ENCODE data around the gene FERMT1.
"Not testable (repeated sequence)": the region's sequence is repeated elsewhere in the genome, so short reads cannot be mapped to it uniquely, and the experiment has no call there.

Gene FERMT1

DNA sequence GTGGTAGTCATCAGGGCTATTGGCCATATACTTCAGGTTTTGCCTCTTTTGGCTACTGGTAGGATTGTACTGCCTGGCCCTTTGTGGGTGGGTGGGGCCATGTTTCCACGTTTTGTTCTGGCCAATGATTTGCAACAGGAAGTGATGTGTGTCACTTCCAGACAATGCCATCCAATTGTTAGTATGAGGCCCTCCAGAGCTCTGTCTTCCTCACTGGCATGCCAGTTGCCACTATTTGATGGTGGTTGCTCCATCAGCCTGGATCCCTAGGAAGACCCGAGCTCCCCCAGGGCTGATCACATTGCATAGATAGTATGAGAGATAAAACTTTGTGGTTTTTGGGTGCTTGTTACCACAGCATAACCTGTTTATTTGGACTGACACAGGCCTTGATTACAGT lies 61.3 kb downstream of the FERMT1 start:
- no peak for DNase-seq

DNA sequence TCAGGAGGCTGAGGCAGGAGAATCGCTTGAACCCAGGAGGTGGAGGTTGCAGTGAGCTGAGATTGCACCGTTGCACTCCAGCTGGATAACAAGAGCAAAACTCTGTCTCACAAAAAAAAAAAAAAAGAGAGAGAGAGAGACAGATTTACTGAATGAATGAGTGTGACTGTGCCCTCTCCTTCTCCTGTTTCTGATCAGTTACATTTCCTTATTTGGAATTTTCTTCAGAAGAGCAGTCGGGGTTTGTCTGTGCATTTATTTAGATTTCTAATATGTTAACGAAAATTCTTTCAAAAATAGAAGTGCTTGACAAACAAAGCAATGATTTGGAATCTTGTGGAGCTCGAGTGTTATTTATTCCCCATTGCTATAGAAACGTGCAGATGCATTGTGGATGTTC lies 62.6 kb downstream of the FERMT1 start:
- no peak for DNase-seq

DNA sequence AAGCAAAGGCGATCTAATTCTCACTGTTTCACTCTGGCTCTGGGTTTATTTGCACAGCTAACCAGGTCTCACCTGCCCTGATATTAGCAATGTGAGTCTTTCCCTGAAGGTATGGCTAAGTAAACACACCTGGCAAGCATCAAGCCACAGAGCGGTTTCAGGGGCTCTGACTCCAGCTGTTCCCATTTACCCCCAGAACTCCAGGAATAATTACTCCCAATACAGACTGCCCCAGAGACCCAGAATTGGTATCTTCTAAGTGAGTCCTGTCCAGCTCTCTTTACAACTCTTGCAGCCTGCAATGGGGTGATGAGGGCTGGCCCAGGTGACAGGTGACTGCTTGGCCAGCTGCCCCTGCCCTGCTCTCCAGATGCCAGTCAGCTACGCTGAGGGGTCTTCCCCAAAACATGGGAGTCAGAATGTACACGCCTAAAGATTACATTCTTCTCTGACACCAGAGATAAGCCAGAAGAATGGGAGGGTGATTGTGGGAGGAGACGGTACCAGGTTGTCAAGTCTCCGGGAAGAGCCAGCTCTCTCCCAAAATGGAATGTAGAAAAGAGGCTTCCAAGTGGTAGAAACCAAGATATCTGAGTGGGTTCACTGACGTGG lies 64.0 kb downstream of the FERMT1 start:
- no peak for DNase-seq

DNA sequence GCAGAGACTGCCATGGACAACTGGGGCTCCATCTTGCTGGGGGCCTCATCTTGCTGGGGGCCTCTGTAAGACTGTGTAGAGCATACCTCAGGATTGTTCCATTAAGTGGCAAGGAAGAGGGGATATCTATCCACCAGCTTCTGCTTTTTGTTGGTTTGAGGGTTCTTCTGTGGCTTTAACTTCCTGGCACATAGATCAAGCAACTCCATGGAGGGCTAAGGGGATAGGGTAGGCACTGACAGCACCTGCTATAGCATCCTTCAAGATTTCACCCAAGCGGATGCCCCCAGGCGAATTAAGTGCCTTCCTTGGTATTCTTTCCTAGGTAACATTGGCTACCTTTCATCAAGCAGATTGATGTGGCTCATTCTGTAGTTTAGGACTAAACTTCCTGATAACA lies 65.1 kb downstream of the FERMT1 start:
- DNase-seq = no peak

DNA sequence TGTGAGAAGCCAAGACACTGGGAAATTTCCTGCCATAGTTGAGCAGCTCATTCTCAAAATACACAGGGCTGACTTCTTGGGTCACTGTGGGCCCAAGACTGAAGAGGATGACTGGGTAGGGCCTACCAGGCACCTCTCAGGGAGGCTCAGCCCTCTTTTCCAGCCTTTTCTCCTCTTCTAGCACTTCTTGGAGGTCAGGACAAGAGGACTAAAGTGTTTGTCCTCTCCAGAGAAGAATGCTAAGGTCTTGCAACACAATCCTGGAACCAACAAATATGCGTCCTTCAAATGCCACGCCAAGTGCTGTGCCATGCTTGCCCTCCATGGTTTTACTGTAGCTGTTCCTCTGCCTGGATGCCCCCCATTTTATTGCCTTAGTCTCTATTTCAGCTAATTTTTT lies 65.7 kb downstream of the FERMT1 start:
- DNase-seq = no peak

DNA sequence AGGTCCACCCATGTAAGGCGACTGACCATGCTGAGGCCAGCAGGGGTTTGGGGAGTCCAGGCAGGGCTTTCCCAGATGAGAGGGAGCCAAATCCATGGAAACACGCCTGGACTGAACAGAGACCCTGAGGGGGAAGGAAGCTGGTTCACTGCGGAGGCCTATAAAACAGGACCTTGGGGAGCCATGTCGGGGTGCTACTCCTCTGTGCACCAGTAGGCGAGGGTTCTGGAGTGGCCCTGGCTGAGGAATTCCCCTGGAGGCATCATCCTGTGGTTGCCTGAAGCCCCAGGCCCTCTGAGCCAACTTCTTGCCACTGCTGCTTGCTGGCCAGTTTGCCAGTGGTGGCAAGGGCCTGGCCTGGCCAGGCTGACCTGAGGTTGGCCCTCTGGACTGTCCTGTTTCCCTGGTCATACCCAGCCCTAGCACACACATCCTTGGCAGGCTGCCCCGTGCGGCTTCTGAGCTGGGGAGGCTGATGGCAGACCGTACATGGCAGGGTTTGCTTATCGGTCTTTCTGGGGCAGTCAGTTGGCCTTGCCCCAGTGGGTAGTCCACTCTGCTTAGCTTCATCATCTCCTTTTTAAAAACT lies 66.8 kb downstream of the FERMT1 start:
- no peak for DNase-seq

DNA sequence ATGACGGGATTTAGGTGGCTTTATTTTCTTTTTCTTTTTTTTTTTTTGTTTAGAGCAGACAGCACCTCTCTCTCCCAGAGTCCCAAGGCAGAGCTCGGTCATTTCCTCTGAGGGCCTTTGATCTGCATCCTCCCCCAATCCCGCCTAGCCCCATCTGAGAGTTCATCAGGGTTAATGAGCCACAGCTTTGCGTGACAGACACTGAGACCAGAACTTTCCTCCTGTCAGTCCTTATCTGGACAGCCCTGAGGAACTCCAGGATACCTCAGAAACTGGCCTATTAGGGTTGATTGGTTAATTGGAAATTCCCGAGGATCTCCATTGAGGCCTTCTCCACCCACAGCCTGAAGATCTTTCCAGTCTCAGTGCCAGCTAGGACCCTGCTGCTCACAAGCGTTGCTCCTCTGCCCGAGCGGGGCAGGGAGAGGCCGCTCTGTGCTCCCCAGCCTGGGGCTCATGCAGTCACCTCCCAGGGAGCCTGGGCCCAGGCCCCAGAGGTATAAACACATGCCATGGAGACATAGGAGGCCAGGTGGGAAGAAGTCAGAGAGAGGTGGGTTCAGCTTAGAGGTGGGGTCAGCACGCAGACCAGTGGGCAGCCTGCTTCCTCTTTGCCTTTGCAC lies 67.6 kb downstream of the FERMT1 start:
- no peak for DNase-seq

DNA sequence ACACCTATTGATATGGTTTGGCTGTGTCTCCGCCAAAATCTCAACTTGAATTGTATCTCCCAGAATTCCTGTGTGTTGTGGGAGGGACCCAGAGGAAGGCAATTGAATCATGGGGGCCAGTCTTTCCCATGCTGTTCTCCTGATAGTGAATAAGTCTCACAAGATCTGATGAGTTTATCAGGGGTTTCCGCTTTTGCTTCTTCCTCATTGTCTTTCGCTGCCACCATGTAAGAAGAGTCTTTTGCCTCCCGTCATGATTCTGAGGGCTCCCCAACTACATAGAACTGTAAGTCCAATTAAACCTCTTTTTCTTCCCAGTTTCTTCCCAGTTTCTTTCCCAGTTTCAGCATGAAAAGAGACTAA lies 68.2 kb downstream of the FERMT1 start:
- not testable (repeated sequence) for DNase-seq

DNA sequence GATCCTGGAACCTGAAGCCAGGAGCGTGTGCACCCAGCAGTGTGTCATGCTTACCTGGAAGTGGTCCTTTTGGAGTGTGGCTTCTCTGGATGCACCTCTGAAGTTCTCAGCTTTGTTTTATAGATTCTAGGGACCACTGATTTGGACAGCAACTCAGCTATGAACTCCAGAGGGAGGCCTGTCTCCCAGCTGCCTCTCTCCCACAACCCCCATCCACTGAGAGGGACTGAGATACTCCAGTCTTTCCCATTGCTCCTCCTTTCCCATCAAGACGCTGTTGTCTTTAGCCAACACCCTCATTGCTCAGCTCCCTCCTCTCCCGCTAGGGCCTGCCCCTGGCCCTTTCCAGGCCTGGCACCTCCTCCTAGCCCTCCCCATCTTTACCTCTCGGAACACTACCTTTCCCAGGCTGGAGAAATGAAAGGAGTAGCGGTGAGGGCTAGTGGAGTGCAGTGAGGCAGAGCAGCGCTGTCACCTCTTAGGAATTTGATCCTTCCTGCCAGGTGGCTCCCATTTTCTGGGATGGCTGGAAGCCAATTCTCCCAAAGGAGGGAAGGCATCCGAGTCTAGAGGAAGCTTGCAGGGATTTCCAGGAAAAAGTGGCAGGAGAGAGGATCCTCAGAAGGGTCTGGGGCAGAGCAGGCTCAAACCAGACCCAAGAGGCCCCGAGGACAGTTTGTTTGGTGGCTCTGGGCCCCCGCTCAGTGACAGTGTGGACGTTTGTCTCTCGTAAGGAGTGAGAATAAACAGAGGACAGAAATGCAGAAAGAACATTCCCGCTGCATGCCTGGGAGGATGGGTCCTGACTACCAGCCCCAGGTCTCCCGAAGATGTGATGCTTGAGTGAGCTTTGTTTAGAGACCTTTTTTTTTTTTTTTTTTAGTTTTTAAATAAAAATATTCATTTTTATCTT lies 68.8 kb downstream of the FERMT1 start, which contains the start of gene LRRN4:
Gene LRRN4 (minus strand): TSS at position 285 of the 913 bp plus-strand sequence. CDS start 1,261 bp downstream, outside the sequence.
- DNase-seq = peak; percentile 65

DNA sequence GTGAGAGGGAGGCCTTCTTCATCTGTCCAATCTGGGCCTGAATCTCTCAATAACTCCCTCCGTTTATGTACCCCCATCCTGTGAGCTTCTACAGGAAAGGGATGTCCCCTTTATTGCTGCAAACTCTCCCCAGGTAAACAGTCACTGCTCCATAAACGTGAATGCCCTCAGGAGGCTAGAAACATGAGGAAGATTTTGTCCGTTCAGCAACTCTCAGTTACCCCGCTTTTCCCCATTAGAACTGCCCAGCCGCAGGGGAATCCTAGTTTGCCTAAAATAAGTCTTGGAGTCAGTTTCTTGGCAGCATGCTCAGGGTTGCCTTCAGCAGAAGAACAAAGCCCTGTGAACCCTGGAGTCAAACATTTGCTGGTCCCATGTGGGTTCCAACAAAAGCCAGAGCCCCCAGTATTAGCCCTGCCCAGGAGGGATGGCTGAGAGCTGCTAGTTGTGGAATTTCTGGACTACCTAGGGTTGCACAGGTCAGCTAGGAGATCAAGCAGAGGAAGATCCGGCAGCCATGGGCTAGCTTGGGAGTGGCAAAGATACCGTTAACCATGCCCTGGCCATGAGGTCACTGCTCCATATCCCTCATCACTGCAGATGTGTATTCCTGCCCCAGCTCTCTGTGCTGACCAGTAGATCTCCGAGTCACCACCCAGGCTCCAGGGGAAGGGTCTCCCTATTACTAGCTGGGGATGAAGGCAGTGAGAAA lies 69.6 kb downstream of the FERMT1 start:
- DNase-seq = no peak

DNA sequence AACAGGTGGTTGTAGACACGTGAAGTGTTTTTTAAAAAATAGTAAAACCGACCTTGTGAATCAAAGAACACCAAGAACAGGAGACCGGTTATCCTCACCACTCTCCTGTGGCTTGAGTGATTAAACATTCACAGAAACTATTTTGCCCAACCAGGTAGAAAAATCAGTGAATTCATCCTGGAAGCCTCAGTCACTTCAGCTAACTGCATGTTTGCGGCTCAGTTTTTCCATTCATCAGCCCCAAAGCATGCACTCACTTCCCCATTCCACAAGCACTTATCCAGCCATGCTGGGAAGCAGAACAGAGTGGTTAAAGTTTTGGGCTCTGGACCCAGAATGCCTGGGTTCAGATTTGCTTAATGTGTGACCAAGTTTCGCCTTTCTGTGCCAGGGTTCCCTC lies 71.3 kb downstream of the FERMT1 start:
- peak; percentile 80 for DNase-seq

DNA sequence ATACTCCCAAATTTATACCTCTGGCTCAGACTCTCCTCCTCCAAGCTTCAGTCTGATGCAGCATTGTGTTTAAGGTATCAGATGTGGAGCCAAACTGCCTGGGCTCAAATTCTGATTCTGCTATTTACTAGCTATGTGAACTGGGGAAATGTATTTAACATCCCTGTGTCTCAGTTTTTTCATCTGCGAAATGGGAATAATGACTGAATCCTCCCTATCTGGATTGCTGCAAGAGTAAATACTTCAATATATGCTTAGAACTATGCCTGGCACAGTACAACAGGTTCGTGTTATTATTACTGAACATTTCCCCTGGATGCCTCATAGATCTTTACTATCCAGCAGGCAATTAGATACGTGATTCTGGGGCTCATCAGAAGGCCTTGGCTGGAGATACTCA lies 74.4 kb downstream of the FERMT1 start:
- no peak for DNase-seq

DNA sequence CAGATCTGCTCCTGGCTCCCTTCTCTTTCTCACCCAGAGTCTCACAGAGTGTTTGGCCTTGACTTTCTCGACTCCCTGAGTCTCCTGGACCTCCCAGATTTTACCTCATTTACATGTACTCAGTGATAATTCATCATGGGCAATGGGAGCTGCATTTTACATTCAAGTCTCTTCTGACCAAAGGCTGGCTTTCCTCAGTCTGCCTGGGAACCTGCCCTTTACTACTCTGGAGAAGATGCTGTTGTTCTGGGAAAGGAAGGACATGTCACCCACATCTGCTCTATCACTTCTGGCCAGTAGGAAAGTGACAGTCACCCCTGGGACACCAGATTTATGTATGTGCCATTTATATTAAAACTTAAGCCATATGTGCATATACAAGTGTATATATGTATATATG lies 76.4 kb downstream of the FERMT1 start:
- no peak for DNase-seq

DNA sequence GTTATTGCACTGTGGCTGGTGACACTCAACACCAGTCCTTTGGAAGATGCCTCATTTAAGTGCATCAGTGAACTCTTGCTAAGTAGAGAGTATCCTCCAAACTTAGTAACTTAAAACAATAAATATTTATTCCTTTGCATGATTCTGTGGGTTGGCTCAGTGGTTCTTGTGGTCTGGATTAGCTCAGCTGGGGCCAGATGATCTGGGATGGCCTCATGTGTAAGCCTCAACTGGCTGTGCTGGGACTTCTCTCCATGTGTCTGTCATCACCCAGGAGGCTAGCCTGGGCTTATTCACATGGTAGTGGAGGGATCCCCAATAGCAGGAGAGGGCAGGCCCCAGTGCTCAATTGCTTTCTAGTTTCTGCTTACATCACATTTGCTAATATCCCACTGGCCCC lies 77.3 kb downstream of the FERMT1 start:
- peak; percentile 17 for DNase-seq

DNA sequence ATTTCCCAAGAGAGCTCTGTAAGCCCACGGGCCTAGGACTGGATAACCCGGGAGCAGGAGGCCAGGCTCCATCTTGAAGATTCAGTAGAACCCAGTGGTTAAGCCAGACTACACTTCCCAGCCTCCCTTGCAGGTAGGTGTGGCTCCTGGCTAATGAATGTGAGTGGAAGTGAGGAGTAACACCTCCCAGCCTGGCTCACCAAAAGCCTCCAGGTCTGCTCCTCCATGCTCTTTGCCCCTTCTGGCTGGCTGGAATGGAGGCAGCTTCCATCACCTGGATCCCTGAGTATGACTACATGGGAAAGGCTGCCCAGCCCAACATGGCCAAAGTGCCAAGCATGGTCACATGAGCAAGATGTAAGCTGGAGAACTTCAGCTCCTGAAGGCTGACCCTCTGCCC lies 78.7 kb downstream of the FERMT1 start:
- no peak for DNase-seq

DNA sequence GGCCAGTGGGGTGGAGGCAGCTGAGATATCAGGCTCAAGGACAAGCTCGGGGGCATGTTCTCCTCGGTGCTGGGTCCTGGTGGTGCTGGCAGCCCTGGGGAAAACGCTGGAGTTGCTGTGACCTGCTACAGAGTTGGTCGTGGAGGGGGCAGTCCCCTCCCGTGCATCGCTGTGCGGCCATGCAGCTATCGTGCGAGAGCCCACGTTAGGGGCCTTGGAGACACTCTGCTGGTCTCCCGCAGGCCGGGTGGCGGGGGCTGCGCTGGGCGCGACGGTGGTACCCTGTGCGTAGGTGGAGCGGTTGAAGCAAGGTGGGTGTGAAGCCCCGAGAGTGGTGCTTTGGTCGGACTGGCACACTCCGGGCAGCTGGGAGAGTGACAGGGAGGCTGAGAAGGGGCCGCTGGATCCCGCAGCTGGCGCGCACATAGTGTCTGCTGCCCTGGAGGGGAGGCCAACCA lies 81.0 kb downstream of the FERMT1 start:
- no peak for DNase-seq

DNA sequence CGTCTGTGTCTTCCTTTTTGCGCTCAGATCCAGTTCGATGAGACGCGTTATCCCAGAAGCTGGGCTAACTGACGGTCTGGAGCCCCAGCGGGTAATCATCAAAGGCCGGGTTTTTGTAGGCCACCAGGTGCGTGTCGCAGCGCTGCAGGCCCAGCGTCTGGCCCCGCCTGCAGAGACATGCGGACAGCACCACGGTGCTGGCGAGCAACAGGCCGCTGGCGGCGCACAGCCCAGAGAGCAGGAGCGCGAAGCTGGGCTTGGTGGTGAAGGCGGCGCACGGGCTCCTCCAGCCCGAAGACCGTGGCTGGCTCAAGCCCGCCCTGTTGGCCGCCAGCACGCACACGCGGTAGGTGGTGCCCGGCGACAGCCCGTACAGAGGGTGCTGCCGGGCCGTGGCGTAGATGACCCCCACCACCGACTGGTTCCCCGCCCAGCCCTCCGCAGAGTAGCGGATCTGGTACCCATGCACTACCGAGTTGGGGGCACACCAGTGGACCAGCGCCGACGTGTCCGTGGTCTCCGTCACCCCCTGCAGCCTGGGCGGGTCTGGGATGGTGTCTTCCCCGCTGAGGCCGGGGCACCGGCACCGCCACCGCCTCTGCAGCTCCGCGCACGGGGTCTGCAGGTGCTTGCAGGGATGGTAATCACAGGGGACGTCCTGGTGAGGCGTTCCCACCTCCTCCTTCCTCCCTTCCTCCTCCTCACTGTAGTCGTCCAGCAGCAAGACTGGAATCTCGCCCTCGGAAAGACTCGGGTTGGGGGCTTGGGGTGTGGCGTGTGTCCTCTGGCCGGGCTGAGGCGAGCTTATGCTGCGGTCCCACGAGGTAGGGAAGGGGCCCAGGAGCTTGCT lies 81.6 kb downstream of the FERMT1 start:
- no peak for DNase-seq

DNA sequence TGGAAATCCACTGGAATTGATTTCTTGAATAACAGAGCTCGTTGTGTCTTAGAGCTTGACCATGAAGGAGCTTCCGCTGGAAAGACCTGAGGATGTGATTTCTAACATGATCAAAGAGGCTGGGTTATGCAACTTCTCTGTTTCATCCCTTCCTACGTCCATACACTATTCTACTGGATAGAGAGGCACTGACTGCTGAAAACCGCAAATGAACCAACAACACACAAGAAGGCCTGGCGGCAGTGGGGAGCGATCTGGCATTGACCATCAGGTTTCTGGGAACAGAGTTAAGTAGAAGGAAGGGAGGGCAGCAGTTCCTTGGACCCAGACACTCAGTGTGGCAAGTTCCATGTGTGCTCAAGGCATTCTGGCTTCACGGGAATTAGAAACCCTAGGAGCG lies 82.3 kb downstream of the FERMT1 start:
- DNase-seq = no peak

DNA sequence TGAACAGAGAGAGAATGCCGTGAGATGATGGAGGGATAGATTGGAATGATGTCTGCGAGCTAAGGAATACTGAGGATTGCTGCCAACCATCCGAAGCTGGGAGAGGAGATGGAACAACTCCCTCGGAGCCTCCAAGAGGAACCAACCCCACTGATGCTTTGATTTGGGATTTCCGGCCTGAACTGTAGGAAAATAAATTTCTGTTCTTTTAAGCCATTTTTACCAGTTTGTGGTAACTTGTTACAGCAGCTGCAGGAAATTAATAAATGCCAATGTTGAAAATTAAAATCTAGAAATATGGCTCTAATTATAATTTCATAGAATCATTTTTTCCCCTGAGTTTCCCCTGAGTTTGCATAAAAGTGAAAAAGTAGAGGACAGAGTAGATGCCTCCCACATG lies 83.1 kb downstream of the FERMT1 start:
- no peak for DNase-seq

DNA sequence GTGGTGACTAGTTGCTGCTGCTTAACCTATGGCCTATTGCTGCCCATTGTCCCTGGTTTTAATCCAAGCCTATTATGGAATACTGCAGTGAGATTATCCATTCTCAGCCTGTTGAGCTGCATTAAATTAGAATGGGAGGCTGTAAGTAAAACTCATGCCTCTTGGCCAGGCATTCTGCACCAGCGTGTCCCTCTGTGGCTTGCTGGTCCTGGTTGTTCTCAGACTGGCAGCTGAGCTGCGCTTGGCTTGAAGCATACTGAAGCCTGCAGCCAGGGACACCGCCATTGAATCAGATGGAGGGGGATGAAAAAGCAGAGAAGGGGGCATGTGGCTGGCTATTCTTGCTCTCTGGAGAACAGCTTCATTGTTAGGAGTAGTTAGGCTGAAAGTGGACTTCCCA lies 84.6 kb downstream of the FERMT1 start:
- no peak for DNase-seq

DNA sequence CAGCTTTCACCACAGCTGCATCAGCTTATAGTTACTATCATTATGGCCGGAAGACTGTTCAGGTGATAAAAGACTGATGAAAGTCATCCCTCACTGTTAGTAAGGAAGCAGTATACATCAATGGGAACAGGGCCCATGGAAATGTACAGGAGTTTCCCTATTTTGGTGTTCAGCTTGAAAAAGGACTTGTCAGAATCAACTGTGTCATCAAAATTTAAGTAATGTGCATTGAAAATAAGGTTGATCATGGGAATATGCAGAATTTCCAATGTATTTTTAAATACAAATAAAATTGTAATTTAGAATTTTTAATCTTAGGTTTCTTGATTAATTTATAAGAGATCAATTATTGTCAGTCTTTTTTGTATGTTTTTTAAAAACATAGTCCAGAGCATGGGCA lies 85.7 kb downstream of the FERMT1 start:
- no peak for DNase-seq

DNA sequence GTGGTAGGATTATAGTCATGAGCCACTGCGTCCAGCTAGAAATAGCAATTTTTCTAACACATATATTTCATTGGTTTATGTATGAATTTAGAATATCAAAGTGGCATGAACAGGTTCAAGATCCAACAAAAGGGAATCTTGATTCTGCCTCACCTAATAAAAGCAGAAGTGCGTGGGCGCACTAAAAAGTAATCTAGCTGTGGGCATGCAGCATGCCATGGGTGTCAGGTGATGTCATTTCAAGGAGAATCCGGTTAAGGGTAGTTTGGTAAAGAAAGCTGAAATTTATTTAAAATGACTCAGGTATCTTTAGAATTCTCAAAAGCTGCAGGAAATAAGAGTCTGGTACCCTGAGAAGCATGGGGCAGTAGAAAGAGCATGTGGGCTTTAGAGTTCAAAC lies 86.6 kb downstream of the FERMT1 start:
- no peak for DNase-seq
